BE2C (cell line): ENCODE measurements around the gene GABBR2.

Source experiments
- DNase-seq: peaks from one replicate; pipeline ENCODE4 v3.0.0-alpha.2; 2020
- H3K27me3 ChIP-seq: fragments of 250-450 bp; sonication (Bioruptor Pico); 2 replicates; pipeline ENCODE4 v1.5.1; 2020; ENCODE audit warnings: mild to moderate bottlenecking
- H3K36me3 ChIP-seq: fragments of 250-450 bp; sonication (Bioruptor Pico); 2 replicates; pipeline ENCODE4 v1.5.1; 2020; ENCODE audit warnings: mild to moderate bottlenecking
- H3K4me1 ChIP-seq: fragments of 250-450 bp; sonication (Bioruptor Pico); 2 replicates; pipeline ENCODE4 v1.5.1; 2020
- H3K4me3 ChIP-seq: 2 replicates; pipeline ENCODE4 v1.5.1; 2011; ENCODE audit warnings: low read depth, low read length
- H3K9me3 ChIP-seq: fragments of 250-450 bp; sonication (Bioruptor Pico); 2 replicates; pipeline ENCODE4 v1.5.1; 2020
- TF ChIP-seq, protein P1 (sequence below): IDR thresholded peaks from 2 replicates; pipeline ENCODE4 v1.5.1; 2012; ENCODE audit warnings: mild to moderate bottlenecking, low read depth, low read length

Gene GABBR2

DNA sequence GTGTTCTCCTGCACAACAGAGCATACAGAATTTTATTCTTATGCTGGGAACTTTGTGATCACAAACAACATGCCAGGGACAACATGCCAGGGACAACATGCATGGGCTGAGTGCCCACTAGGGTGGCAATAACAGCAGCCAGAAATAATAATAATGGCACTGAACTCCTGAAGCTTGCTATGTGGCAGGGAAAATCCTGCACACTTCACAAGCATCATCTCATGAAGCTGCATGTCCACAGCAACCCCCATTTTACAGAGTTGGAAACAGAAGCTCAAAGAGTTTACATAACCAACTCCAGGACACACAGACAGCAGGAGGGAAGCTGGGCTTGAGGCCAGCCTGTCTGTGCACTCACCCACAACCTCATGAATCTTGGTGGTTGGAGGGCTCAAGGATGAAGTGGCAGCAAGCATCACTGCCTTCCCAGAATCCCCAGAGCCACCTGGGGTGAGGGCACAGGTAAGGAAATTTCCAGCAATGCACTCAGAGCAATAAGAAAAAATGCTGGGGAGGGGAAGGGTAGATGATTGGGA lies 111.4 kb downstream of the GABBR2 start:
- H3K4me3 ChIP-seq, result no peak overlapping the region
- H3K4me1 ChIP-seq, result no peaks in the 10 kb centered on the region
- H3K9me3 ChIP-seq, result no peaks in the 10 kb centered on the region
- TF ChIP-seq, protein P1, sequence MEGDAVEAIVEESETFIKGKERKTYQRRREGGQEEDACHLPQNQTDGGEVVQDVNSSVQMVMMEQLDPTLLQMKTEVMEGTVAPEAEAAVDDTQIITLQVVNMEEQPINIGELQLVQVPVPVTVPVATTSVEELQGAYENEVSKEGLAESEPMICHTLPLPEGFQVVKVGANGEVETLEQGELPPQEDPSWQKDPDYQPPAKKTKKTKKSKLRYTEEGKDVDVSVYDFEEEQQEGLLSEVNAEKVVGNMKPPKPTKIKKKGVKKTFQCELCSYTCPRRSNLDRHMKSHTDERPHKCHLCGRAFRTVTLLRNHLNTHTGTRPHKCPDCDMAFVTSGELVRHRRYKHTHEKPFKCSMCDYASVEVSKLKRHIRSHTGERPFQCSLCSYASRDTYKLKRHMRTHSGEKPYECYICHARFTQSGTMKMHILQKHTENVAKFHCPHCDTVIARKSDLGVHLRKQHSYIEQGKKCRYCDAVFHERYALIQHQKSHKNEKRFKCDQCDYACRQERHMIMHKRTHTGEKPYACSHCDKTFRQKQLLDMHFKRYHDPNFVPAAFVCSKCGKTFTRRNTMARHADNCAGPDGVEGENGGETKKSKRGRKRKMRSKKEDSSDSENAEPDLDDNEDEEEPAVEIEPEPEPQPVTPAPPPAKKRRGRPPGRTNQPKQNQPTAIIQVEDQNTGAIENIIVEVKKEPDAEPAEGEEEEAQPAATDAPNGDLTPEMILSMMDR, result no peak
- no peaks in the 10 kb centered on the region for H3K36me3 ChIP-seq
- peaks cover 3% of the 10 kb centered on the region; the same call in 1 of the 2 replicates for H3K27me3 ChIP-seq
- no peak for DNase-seq

GRCh38 chr9:98596486-98596885 lies 112.2 kb downstream of the GABBR2 start:
- TF ChIP-seq, protein P1, result no peak
- Histone ChIP-seq H3K36me3 (no peaks in the 10 kb centered on the region), H3K9me3 (no peaks in the 10 kb centered on the region), H3K4me3 (no peak overlapping the region), H3K27me3 (peaks cover 3% of the 10 kb centered on the region; the same call in 1 of the 2 replicates), H3K4me1 (no peaks in the 10 kb centered on the region)
- no peak for DNase-seq

GRCh38 chr9:98594546-98595160 lies 114.1 kb downstream of the GABBR2 start:
- H3K4me1 ChIP-seq, result no peaks in the 10 kb centered on the region
- no peak for DNase-seq
- no peak overlapping the region for H3K4me3 ChIP-seq
- no peaks in the 10 kb centered on the region for H3K9me3 ChIP-seq
- H3K27me3 ChIP-seq, result no peaks in the 10 kb centered on the region
- TF ChIP-seq, protein P1, result no peak
- no peaks in the 10 kb centered on the region for H3K36me3 ChIP-seq

- Histone ChIP-seq H3K36me3 (no peaks in the 10 kb centered on the region), H3K4me3 (no peak overlapping the region), H3K4me1 (no peaks in the 10 kb centered on the region), H3K9me3 (no peaks in the 10 kb centered on the region), H3K27me3 (no peaks in the 10 kb centered on the region)
- no peak for DNase-seq
- TF ChIP-seq, protein P1, result no peak
These were observed 115.1 kb downstream of the GABBR2 start for GRCh38 chr9:98593354-98594253.

GRCh38 chr9:98591696-98592095 lies 117.0 kb downstream of the GABBR2 start:
- peaks cover 4% of the 10 kb centered on the region for H3K27me3 ChIP-seq
- TF ChIP-seq, protein P1, result no peak
- H3K36me3 ChIP-seq, result no peaks in the 10 kb centered on the region
- H3K4me1 ChIP-seq, result no peaks in the 10 kb centered on the region
- no peaks in the 10 kb centered on the region for H3K9me3 ChIP-seq
- H3K4me3 ChIP-seq, result no peak overlapping the region
- DNase-seq, result no peak
